WTC11 (cell line): ENCODE data around the gene AVPI1. TPM values are rescaled to one million over a fixed set of nuclear protein-coding genes. Genes with fewer than 3 reads are reported as not detected.

Experiments used
- ATAC-seq: fragments of 200-7000 bp; cut with Tn5 transposase; 2 replicates; pipeline ENCODE4 v1.10.0; 2021; ENCODE audit warnings: mild to moderate bottlenecking, moderate library complexity
- CTCF ChIA-PET: fragments of 300-600 bp; sonication (Branson Sonifier 250); formaldehyde crosslinking; loops from one replicate; lab custom pipeline; 2021; ENCODE audit warnings: antibody characterized with exemption; lab: Charles Lee
- POLR2A ChIA-PET: fragments of 350-600 bp; sonication (Branson Sonifier 250); formaldehyde crosslinking; loops from one replicate; lab custom pipeline; 2021; ENCODE audit warnings: antibody characterized with exemption; lab: Charles Lee
- DNase-seq: peaks from one replicate; pipeline ENCODE4 v3.0.0; 2021; ENCODE audit warnings: low spot score
- H3K27ac Mint-ChIP-seq: 2 replicates; pipeline ENCODE4 v1.8.0; 2021; ENCODE audit warnings: mixed read lengths
- H3K27me3 Mint-ChIP-seq: 2 replicates; pipeline ENCODE4 v1.8.0; 2021; ENCODE audit warnings: low read depth, mild to moderate bottlenecking, moderate library complexity, mixed read lengths
- H3K36me3 Mint-ChIP-seq: 2 replicates; pipeline ENCODE4 v1.8.0; 2021; ENCODE audit warnings: mixed read lengths
- H3K4me1 Mint-ChIP-seq: 2 replicates; pipeline ENCODE4 v1.8.0; 2022; ENCODE audit warnings: mixed read lengths
- H3K4me3 Mint-ChIP-seq: 2 replicates; pipeline ENCODE4 v1.8.0; 2021; ENCODE audit warnings: mild to moderate bottlenecking, moderate library complexity, mixed read lengths
- H3K9me3 Mint-ChIP-seq: 2 replicates; pipeline ENCODE4 v1.8.0; 2021; ENCODE audit warnings: mixed read lengths
- CBFB ChIP-seq: sonication (generic); formaldehyde crosslinking; IDR thresholded peaks from 2 replicates; pipeline ENCODE4 v1.8.1; 2022; ENCODE audit warnings: mild to moderate bottlenecking, low read depth, missing genetic modification reagents
- CDX4 ChIP-seq: fragments of 250-450 bp; sonication (Bioruptor Pico); IDR thresholded peaks from 2 replicates; pipeline ENCODE4 v1.9.0; 2021; ENCODE audit warnings: moderate library complexity, mild to moderate bottlenecking, inconsistent platforms, borderline replicate concordance
- E2F1 ChIP-seq: sonication (generic); formaldehyde crosslinking; IDR thresholded peaks from 2 replicates; pipeline ENCODE4 v1.8.0; 2022; ENCODE audit warnings: mild to moderate bottlenecking, missing genetic modification reagents
- EMX1 ChIP-seq: fragments of 250-450 bp; sonication (Bioruptor Pico); IDR thresholded peaks from 2 replicates; pipeline ENCODE4 v1.8.0; 2021; ENCODE audit warnings: mild to moderate bottlenecking
- ERG ChIP-seq: fragments of 250-450 bp; sonication (Bioruptor Pico); IDR thresholded peaks from 2 replicates; pipeline ENCODE4 v1.8.0; 2021; ENCODE audit warnings: mild to moderate bottlenecking
- FOXP4 ChIP-seq: sonication (generic); formaldehyde crosslinking; IDR thresholded peaks from 2 replicates; pipeline ENCODE4 v1.8.0; 2022; ENCODE audit warnings: mild to moderate bottlenecking, missing genetic modification reagents
- GABPB1 ChIP-seq: sonication (generic); formaldehyde crosslinking; IDR thresholded peaks from 2 replicates; pipeline ENCODE4 v1.8.1; 2023; ENCODE audit warnings: mild to moderate bottlenecking, missing genetic modification reagents
- IRF2 ChIP-seq: sonication (generic); formaldehyde crosslinking; IDR thresholded peaks from 2 replicates; pipeline ENCODE4 v1.8.0; 2022; ENCODE audit warnings: low read depth, missing genetic modification reagents, borderline replicate concordance
- MXD4 ChIP-seq: fragments of 250-450 bp; sonication (Bioruptor Pico); IDR thresholded peaks from 2 replicates; pipeline ENCODE4 v1.8.0; 2021; ENCODE audit warnings: mild to moderate bottlenecking, moderate library complexity, borderline replicate concordance
- MYBL2 ChIP-seq: sonication (generic); formaldehyde crosslinking; IDR thresholded peaks from 2 replicates; pipeline ENCODE4 v1.8.1; 2023; ENCODE audit warnings: mild to moderate bottlenecking, moderate library complexity, missing genetic modification reagents
- NFYB ChIP-seq: sonication (generic); formaldehyde crosslinking; conservative IDR thresholded peaks from 2 replicates; pipeline ENCODE4 v1.8.0; 2022; ENCODE audit warnings: low read depth, missing genetic modification reagents
- NR1H2 ChIP-seq: sonication (generic); formaldehyde crosslinking; IDR thresholded peaks from 2 replicates; pipeline ENCODE4 v1.9.0; 2021; ENCODE audit warnings: mild to moderate bottlenecking, moderate library complexity, missing genetic modification reagents
- PREB ChIP-seq: sonication (generic); formaldehyde crosslinking; IDR thresholded peaks from 2 replicates; pipeline ENCODE4 v1.8.1; 2022; ENCODE audit warnings: mild to moderate bottlenecking, missing genetic modification reagents, moderate library complexity, borderline replicate concordance
- PRRX2 ChIP-seq: fragments of 250-450 bp; sonication (Bioruptor Pico); IDR thresholded peaks from 2 replicates; pipeline ENCODE4 v1.8.0; 2021; ENCODE audit warnings: mild to moderate bottlenecking
- USF2 ChIP-seq: sonication (generic); formaldehyde crosslinking; IDR thresholded peaks from 2 replicates; pipeline ENCODE4 v1.8.1; 2023; ENCODE audit warnings: mild to moderate bottlenecking, missing genetic modification reagents, moderate library complexity
- ZNF219 ChIP-seq: sonication (generic); formaldehyde crosslinking; IDR thresholded peaks from 2 replicates; pipeline ENCODE4 v1.8.0; 2023; ENCODE audit warnings: missing genetic modification reagents, mild to moderate bottlenecking, borderline replicate concordance
- ZNF396 ChIP-seq: fragments of 250-450 bp; sonication (Bioruptor Pico); IDR thresholded peaks from 2 replicates; pipeline ENCODE4 v1.8.0; 2021; ENCODE audit warnings: mild to moderate bottlenecking, moderate library complexity, borderline replicate concordance
- ZNF512 ChIP-seq: sonication (generic); formaldehyde crosslinking; IDR thresholded peaks from 2 replicates; pipeline ENCODE4 v1.8.1; 2022; ENCODE audit warnings: missing genetic modification reagents, borderline replicate concordance
- ZNF671 ChIP-seq: fragments of 250-450 bp; sonication (Bioruptor Pico); IDR thresholded peaks from 2 replicates; pipeline ENCODE4 v1.8.0; 2021; ENCODE audit warnings: mild to moderate bottlenecking
- total RNA-seq: library from RNA; stranded (reverse); gene quantifications from 3 replicates; pipeline ENCODE4 v1.2.3, GENCODE V29; 2021

Gene AVPI1
- total RNA-seq, 1 experiment from 2014 or later, result 9.8 TPM

GRCh38 chr10:97659589-97659988 lies 27.5 kb downstream of the AVPI1 start:
- no peak for DNase-seq
- no peak for ATAC-seq
- no peak overlapping the region; the same call in 1 of the 2 replicates for H3K27ac Mint-ChIP-seq
- no peaks in the 10 kb centered on the region for H3K4me1 Mint-ChIP-seq
- CTCF ChIA-PET, result interaction anchor here (1.0 kb wide), 1 partner anchor 42 kb away, joined by 3 read pairs; no protein-coding TSS in a partner anchor
- H3K4me3 Mint-ChIP-seq, result no peak overlapping the region
- H3K9me3 Mint-ChIP-seq, result no peaks in the 10 kb centered on the region
- POLR2A ChIA-PET, result interaction anchor here (0.7 kb wide), 1 partner anchor 482 kb away, joined by 4 read pairs; no protein-coding TSS in a partner anchor
- H3K36me3 Mint-ChIP-seq, result peaks cover 68% of the 10 kb centered on the region
- H3K27me3 Mint-ChIP-seq, result no peaks in the 10 kb centered on the region
- TF ChIP-seq ZNF396 (CRISPR knock-in tag) (no peak), GABPB1 (CRISPR knock-in tag) (no peak), ZNF671 (no peak), ZNF512 (CRISPR knock-in tag) (no peak), CDX4 (no peak), MYBL2 (CRISPR knock-in tag) (no peak), PRRX2 (no peak)

- Mint-ChIP-seq H3K27me3 (no peaks in the 10 kb centered on the region), H3K27ac (no peak overlapping the region), H3K4me3 (no peak overlapping the region), H3K4me1 (no peaks in the 10 kb centered on the region), H3K9me3 (no peaks in the 10 kb centered on the region)
- no peak for DNase-seq
- TF ChIP-seq ZNF219 (CRISPR knock-in tag) (no peak), GABPB1 (CRISPR knock-in tag) (no peak)
- TF ChIP-seq, all 79 proteins: peak for 0
- peaks cover 67% of the 10 kb centered on the region for H3K36me3 Mint-ChIP-seq
- CTCF ChIA-PET, result interaction anchor here (1.0 kb wide), 1 partner anchor 20 kb away, joined by 3 read pairs; no protein-coding TSS in a partner anchor
- ATAC-seq, result no peak
- POLR2A ChIA-PET, result no interaction called here
Measured at GRCh38 chr10:97656777-97657176, 30.3 kb downstream of the AVPI1 start.

GRCh38 chr10:97651773-97652172 lies 35.3 kb downstream of the AVPI1 start:
- ChIA-PET CTCF (no interaction called here), POLR2A (no interaction called here)
- H3K4me3 Mint-ChIP-seq, result no peak overlapping the region
- ATAC-seq (no peak), DNase-seq (no peak)
- no peaks in the 10 kb centered on the region for H3K27me3 Mint-ChIP-seq
- H3K36me3 Mint-ChIP-seq, result peaks cover 48% of the 10 kb centered on the region
- no peaks in the 10 kb centered on the region for H3K9me3 Mint-ChIP-seq
- peaks cover 29% of the 10 kb centered on the region for H3K4me1 Mint-ChIP-seq
- H3K27ac Mint-ChIP-seq, result peak overlapping the region; percentile 68; the same call in 1 of the 2 replicates
- no peak for TF ChIP-seq ERG (CRISPR knock-in tag)
- no peak for TF ChIP-seq MXD4 (CRISPR knock-in tag)
- TF ChIP-seq IRF2 (CRISPR knock-in tag), result no peak
- TF ChIP-seq EMX1 (CRISPR knock-in tag), result no peak
- no peak for TF ChIP-seq E2F1 (CRISPR knock-in tag)
- no peak for TF ChIP-seq PREB (CRISPR knock-in tag)
- TF ChIP-seq MYBL2 (CRISPR knock-in tag), result no peak
- no peak for TF ChIP-seq NFYB (CRISPR knock-in tag)
- no peak for TF ChIP-seq USF2 (CRISPR knock-in tag)
- TF ChIP-seq FOXP4 (CRISPR knock-in tag), result no peak
- no peak for TF ChIP-seq ZNF512 (CRISPR knock-in tag)
- no peak for TF ChIP-seq NR1H2 (CRISPR knock-in tag)
- no peak for TF ChIP-seq CBFB (CRISPR knock-in tag)
